ENCODE measurements around the gene CST3.

- TF ChIP-seq, protein P1, sequence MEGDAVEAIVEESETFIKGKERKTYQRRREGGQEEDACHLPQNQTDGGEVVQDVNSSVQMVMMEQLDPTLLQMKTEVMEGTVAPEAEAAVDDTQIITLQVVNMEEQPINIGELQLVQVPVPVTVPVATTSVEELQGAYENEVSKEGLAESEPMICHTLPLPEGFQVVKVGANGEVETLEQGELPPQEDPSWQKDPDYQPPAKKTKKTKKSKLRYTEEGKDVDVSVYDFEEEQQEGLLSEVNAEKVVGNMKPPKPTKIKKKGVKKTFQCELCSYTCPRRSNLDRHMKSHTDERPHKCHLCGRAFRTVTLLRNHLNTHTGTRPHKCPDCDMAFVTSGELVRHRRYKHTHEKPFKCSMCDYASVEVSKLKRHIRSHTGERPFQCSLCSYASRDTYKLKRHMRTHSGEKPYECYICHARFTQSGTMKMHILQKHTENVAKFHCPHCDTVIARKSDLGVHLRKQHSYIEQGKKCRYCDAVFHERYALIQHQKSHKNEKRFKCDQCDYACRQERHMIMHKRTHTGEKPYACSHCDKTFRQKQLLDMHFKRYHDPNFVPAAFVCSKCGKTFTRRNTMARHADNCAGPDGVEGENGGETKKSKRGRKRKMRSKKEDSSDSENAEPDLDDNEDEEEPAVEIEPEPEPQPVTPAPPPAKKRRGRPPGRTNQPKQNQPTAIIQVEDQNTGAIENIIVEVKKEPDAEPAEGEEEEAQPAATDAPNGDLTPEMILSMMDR (IDR thresholded peaks at IDR 0.05) = no peak
- no peak for TF ChIP-seq POLR2A (IDR thresholded peaks at IDR 0.05)
These were observed 12.2 kb upstream of the CST3 start for GRCh38 chr20:23649830-23650417.

All from adrenal gland (tissue), 5 donors.